KOPT-K1 (cell line): Measurements from ENCODE around the gene ZHX3.

Source experiments
- H3K27ac ChIP-seq: fragments of 200-600 bp; sonication (generic); 2 replicates; pipeline ENCODE4 v1.5.1; 2016; ENCODE audit warnings: antibody characterized with exemption, mild to moderate bottlenecking, low read depth, low read length; ENCODE audit not compliant: poor library complexity, severe bottlenecking
- H3K36me3 ChIP-seq: fragments of 200-600 bp; sonication (generic); 2 replicates; pipeline ENCODE4 v1.5.1; 2017; ENCODE audit warnings: antibody characterized with exemption, mild to moderate bottlenecking, low read length, moderate library complexity; ENCODE audit not compliant: insufficient read depth
- H3K9me3 ChIP-seq: fragments of 200-600 bp; sonication (generic); 2 replicates; pipeline ENCODE4 v1.5.1; 2017; ENCODE audit warnings: antibody characterized with exemption, low read length, mild to moderate bottlenecking; ENCODE audit not compliant: insufficient read depth, poor library complexity, severe bottlenecking

Gene ZHX3

DNA sequence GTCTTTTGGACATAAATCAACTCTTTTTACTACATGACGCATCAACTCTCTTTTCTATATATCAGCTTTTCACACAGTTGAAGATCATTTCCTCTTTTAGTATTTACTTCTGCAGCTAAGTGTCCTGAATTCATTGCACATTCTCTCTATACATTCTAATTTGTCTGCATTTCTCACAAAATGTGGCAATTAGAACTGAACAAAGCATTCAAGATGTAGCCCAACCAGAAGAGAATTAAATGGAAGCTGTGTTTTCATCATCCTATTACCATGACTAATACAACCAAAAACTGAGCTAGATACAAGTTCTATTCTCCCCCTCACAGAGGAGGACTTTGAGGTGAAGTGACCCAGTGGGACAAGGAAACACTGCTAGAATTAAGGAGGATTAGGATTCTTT lies 93.2 kb downstream of the ZHX3 start:
- Histone ChIP-seq H3K27ac (no peak overlapping the region), H3K36me3 (no peaks in the 10 kb centered on the region), H3K9me3 (no peaks in the 10 kb centered on the region)

DNA sequence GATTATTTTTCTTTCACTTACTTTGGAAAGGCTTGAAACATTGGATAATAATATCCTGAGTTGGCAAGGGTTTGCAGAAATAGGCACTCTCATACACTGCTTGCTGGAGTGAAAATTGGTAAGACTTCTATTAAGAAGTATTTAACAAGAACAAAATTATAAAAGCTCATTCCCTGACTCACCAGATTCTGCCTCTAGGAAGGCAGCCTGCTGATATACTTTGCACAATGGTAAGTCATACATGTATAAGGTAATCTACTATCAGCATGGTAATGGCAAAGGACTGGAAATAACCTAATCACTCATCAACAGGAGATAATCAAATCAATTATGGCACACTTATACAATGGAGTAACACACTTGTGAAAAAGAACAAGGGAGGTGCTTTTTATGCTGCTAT lies 94.4 kb downstream of the ZHX3 start:
- H3K36me3 ChIP-seq: no peaks in the 10 kb centered on the region
- no peak overlapping the region for H3K27ac ChIP-seq
- no peaks in the 10 kb centered on the region for H3K9me3 ChIP-seq

DNA sequence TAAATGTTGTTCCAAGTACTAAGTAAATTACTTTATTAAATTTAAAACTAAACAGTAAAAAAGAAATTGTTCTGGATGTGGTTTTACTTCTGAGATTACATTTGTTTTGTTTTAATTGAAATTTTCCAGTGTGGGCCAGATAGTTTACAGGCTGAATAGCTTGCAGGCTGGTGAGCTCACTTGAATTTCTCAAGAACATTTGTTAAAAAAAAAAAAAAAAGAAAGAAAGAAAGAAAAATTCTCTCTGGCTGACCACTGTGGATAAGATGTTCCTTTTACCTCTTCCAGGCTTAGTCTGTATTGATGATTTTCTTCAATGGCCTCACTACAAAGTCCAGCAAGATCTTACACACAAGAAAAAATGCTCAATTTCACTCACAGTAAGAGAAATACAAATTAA lies 94.8 kb downstream of the ZHX3 start:
- H3K9me3 ChIP-seq: no peaks in the 10 kb centered on the region
- H3K27ac ChIP-seq: no peak overlapping the region
- H3K36me3 ChIP-seq: no peaks in the 10 kb centered on the region

DNA sequence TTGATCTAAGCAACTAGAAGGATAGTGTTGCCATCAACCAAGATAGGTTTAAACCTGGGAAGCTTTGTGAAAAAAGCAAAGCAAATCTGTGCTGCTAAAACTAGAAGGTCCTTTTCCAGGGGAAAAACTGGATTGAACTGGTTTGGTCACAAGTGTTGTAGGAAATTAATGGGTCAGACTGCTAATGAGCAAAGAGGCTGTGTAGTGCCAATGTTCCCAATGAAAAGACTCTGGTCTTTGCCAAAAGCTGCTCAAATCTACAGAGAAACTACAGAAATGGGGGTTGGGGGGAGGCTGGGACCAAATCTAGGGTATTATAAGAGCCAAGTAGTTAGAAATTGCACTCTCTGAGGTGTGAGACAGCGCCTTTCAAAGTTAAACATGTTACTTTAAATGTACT lies 95.2 kb downstream of the ZHX3 start:
- Histone ChIP-seq H3K27ac (no peak overlapping the region), H3K36me3 (no peaks in the 10 kb centered on the region)

DNA sequence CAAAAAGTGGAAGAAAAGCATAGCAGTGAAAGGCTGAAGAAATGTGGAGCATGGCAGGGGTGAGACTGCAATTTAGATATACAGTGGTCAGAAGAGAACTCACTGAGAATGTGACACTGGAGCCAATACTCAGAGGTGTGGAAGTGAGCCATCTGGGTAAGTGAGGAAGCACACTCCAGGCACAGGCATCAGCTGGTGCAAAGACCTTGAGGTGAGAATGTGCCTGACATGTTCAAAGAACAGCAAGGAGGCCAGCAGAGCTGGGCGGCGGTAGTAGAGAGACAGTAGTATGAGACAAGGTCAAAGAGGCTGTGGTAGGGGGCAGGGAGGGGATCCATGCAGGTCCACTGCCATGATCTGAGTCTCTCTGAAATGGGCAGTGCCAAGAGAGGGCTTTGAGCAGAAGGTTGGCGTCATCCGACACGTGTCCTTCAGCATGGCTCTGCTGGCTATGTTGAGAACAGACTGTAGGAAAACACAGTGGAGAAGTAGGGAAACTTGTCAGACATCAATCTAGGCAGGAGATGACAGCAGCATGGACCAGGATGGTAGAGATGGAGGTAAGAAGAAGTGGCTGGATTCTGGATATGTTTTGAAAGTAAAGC lies 95.8 kb downstream of the ZHX3 start:
- no peaks in the 10 kb centered on the region for H3K36me3 ChIP-seq
- no peaks in the 10 kb centered on the region for H3K9me3 ChIP-seq
- no peak overlapping the region for H3K27ac ChIP-seq

More for the DNA sequence above, 95.2 kb downstream of the ZHX3 start:
- H3K9me3 ChIP-seq: no peaks in the 10 kb centered on the region

DNA sequence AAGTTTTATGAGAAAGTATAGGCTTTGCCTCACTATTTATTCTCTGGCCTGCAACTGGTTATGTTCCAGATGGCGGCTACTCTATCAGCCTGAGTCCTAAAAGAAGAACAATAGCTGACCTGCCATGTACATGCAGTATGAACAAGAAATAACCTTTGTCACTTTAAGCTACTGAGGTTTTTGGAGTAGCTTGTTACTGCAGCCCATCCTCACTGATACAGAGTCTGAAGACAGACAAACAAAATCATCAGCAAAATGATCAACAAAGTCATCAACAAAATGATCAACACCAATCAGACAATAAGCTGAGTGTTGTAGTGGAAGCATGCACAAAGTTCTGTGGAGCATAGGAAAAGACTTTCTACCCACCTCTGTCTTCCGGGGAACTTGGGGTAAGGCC lies 97.7 kb downstream of the ZHX3 start:
- Histone ChIP-seq H3K27ac (no peak overlapping the region), H3K36me3 (no peaks in the 10 kb centered on the region), H3K9me3 (no peaks in the 10 kb centered on the region)

DNA sequence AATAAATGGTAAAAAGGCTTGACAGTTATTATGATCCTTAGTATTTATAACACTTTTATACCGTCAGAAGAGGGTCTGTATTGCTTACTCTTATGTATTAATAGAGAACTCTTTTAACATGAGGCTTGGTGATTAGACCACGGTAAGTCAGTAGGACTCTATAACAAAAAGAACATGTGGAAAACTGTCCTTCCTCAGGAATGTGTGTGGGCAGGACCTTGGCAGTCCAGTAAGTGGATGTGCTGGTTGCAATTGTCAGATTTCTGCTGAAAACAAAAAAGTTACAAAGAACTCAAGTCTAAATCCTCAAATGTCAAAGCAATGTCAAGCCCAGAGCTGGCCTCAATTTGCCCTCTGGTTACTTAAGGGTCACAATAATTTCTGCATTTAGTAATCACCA lies 99.1 kb downstream of the ZHX3 start:
- H3K27ac ChIP-seq: no peak overlapping the region
- no peaks in the 10 kb centered on the region for H3K36me3 ChIP-seq
- no peaks in the 10 kb centered on the region for H3K9me3 ChIP-seq

DNA sequence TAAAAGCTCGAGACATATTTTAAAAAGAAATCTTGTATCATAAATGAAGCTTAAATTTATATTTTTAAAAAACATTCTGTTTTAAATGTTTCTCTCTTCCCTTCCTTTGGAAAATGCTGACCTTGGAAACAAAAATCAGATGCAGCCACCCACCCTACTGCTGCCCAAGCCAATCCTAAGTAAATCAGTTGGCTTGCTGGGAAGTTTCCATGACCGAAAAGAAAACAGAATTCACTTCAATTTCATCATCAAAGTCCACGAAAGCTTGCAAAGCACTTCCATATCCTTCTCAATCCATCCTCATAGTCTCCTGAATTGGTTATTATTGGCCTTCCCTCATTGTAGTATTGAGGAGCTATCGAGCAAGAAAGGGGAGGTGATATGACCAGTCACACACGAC lies 100.1 kb downstream of the ZHX3 start:
- H3K9me3 ChIP-seq: no peaks in the 10 kb centered on the region
- no peaks in the 10 kb centered on the region for H3K36me3 ChIP-seq

DNA sequence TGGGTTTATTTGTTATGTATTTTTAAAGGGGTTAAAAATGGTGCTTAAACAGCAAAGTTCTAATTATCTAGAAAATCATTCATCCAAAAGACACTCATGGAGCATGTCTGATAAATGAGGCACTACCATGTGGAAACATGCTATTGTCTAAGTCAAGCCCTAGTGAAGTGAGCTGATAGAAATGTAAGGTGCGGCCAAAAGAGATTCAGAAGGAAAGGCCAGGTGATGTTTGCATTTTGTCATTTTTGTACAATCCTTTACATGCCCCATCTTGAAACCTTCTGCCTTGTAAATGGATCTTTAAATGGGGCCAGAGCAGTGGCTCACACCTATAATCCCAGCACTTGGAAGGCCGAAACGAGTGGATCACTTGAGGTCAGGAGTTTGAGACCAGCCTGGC lies 102.9 kb downstream of the ZHX3 start:
- no peaks in the 10 kb centered on the region for H3K9me3 ChIP-seq
- H3K27ac ChIP-seq: no peak overlapping the region
- no peaks in the 10 kb centered on the region for H3K36me3 ChIP-seq

More for the DNA sequence above, 100.1 kb downstream of the ZHX3 start:
- H3K27ac ChIP-seq: no peak overlapping the region

DNA sequence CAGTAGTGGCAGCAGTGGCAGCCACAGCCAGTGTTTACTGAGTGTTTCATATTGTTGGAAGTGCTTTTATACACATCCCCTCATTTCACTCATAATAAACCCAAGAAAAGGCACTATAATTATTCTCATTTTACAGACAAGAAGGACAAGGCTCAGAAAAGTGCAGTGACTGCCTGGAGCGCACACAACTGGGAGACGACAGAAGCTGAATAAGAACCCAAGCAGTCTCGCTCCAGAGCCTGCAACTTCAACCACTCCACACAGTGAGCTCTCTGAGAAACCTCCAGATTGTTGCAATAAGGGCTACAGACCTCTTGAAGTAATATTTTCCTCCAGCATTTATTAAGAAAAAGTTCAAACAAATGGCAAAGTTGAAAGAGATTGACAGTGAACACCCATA lies 103.3 kb downstream of the ZHX3 start:
- H3K9me3 ChIP-seq: no peaks in the 10 kb centered on the region
- no peak overlapping the region for H3K27ac ChIP-seq
- no peaks in the 10 kb centered on the region for H3K36me3 ChIP-seq

DNA sequence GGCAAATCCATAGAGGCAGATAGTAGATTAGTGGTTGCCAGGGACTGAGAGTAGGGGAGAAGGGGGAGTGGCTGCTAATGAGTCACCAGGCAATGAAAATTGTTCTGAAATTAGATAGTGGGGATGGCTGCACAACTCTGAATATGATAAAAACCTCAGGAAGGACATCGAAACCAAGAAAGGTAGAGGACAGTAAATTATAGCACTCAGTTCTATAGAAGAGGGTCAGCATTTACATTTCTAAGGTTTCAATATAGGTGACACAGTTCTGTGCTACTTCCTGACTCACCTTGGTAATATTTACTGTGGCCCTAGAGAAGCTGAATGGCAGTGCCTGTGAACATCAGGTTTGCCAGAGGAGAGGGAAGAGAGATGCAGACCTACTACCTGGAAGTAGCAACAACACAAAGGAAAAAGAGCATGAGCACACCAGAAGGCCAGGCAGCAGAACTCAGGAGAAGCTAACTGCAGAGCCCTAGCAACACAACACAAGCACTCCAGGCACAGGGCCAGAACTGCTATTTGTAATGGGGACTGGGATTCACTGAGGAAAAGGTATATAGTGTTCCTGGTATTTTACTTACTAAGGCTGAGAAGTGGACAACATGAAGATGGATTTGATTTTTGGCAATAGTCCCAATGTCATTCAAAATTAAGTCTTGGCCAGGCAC lies 104.2 kb downstream of the ZHX3 start:
- H3K9me3 ChIP-seq: no peaks in the 10 kb centered on the region
- H3K27ac ChIP-seq: no peak overlapping the region
- H3K36me3 ChIP-seq: no peaks in the 10 kb centered on the region

DNA sequence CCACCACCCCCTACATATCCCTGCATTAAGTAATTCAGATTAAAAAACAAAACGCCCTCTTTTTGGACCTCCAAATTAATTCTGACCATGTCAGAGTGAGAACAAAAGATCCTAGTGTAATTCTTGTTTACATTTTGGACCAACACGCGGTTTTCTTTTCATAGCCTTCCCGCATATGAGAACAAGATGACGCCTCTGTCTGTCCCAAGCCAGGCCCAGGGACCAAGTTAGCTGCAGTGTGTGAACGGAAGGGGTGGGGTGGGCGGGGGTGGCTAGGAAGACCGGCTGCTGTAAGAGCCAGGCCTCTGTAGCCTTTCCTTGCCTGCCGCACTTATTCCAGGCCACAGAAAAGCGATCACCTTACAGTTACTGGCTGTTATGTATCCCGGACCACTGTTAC lies 112.2 kb downstream of the ZHX3 start:
- no peak overlapping the region for H3K27ac ChIP-seq

DNA sequence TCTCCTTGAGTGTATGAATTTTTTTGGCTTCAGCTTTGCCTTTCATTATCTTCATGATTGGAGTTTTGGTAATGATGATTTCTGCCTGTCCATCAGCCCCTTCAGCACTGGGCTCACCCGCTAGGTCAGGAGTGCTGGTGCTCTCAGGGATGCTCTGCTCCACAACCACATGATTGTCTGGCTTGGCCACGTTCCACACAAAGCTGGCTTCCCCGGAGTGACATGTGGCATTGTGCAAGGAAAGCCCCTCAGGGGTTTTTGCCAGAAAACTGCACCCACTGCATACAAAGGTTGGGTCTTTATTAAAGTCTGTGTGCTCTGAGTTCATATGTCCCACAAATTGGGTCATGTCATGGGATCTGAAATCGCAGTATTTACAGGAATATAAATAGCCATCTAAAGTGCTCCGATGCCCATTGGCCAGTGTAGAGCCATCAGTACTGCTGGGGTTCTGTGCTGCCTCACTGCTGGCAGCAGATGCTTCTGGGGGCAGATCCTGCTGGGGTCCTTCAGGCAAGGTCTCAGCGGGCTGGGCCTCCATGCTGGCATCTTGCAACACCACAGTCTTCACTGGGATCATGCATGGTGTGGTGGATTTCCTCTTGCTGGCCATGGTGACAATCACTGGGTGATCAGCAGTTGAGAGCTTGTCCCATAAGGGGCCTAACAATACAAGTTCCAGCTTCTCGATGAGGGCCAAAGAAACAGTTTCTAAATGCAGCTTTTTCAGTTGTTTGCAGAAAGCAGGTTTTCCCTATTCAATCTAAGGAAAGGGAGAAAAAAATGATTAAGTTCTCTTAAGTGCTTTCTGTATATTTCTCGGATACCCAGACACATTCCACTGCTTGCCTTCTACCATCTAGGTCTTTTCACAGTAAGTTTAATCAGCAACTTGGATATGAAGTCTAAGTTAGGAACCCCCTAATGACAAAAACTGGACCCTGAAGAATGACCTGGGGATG lies 112.9 kb downstream of the ZHX3 start:
- H3K27ac ChIP-seq: no peak overlapping the region
- H3K9me3 ChIP-seq: peaks cover 5% of the 10 kb centered on the region
- H3K36me3 ChIP-seq: peaks cover 10% of the 10 kb centered on the region; the same call in 1 of the 2 replicates

More for the DNA sequence above, 112.2 kb downstream of the ZHX3 start:
- Histone ChIP-seq H3K36me3 (peaks cover 10% of the 10 kb centered on the region; the same call in 1 of the 2 replicates), H3K9me3 (no peaks in the 10 kb centered on the region)

DNA sequence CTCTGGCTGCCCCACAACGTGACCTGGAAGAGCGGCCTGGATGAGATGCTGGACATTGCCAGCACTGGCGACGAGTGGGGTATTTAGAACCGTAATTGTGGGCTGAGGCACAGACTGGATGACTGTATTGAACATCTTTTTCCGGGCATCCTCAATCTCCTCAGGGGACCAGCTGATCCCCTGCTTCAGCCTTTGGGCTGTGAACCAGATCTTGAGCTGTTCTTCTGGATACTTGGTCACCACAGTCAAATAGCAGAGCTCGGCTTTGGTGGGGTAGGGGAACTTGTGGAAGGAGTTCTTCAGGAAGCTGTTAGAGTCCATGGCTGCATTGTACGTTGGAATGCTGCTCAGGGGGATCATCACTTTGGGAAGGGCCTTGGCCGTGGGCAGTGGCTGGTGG lies 113.9 kb downstream of the ZHX3 start:
- Histone ChIP-seq H3K9me3 (peaks cover 14% of the 10 kb centered on the region), H3K36me3 (peaks cover 10% of the 10 kb centered on the region; the same call in 1 of the 2 replicates), H3K27ac (no peak overlapping the region)

DNA sequence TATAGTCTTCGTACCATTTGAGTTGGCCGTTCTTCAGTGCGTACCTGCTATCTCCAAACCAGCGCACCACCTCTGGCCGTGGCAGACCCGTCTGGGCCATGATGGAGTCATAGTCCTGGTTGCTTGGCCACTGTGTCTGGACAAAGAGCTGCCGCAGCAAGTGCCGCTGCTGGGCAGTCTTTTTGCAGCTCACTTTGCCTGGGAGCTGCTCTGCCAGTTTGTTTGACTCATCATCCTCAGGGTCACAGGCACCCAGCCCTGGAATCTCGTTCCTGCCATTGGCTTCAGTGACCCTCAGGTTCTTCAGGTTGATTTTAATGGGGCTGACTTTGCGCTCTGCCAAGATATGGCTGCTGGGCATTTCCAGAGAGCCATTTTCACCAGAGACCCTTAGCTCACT lies 115.1 kb downstream of the ZHX3 start:
- H3K9me3 ChIP-seq: peaks cover 21% of the 10 kb centered on the region
- peaks cover 10% of the 10 kb centered on the region; the same call in 1 of the 2 replicates for H3K36me3 ChIP-seq
- H3K27ac ChIP-seq: no peak overlapping the region
